ENCODE data around the gene PPP1R11. TPM values are rescaled to one million over a fixed set of nuclear protein-coding genes. Genes with fewer than 3 reads are reported as not detected.
"Not testable (repeated sequence)": the region's sequence is repeated elsewhere in the genome, so short reads cannot be mapped to it uniquely, and the experiment has no call there.

Gene PPP1R11, protein sequence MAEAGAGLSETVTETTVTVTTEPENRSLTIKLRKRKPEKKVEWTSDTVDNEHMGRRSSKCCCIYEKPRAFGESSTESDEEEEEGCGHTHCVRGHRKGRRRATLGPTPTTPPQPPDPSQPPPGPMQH
- total RNA-seq (2014; rRNA removed; shearing (Covaris generic)), result 43.5 and 43.9 TPM in 2 replicates

DNA sequence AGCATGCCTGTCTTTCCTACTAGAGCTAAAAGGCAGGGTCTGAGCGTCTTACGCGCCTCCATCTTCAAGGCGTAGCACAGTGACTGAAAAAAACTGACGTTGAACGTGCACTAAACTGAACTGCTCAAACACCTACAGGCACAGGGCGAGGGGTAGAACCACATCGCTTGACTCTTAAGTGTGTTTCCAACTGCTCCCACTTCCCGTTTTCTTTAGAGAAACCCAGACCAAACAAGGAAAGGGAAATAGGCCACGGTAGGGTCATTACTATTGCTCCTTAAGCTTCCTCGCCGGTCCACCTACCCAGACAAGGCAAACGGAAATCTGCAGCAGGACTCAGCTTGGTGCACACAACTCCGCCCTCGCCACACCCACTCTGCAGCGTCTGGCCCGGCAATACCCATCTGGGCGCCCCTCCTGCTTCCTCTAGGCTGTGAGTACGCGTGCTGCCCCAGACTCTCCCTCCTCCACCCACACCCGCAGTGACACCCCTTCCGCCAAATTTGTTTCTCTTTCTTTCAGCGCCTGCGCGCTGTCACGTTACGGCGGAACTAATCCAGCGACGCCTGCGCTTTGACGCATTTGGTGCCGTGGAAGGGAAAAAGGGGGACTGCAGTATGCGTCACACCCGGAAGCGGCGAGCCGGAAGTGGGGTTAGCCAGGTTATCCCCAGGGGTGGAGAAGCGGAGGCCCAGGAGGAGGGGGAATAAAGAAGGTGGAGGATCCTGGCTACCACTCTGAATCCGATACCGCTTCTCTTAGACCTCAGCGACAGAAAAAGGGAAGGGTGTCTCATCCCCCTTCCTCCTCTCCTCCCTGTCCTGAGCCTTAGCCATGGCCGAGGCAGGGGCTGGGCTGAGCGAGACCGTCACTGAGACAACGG lies at the start of gene PPP1R11:
Gene PPP1R11, plus strand, starts transcription at position 622 of the 883 bp plus-strand sequence. Its CDS starts 213 bp downstream, at position 835.
- Histone ChIP-seq H3K27me3 (no peaks in the 10 kb centered on the region), H3K4me3 (peak within 1 kb of the TSS; percentile 71), H3K27ac (peak within 1 kb of the TSS; percentile 71), H3K4me1 (peaks cover 4% of the 10 kb centered on the region), H3K9me3 (replicated peaks) (no peaks in the 10 kb centered on the region), H3K36me3 (no peaks in the 10 kb centered on the region)
- peak; percentile 98 for DNase-seq

DNA sequence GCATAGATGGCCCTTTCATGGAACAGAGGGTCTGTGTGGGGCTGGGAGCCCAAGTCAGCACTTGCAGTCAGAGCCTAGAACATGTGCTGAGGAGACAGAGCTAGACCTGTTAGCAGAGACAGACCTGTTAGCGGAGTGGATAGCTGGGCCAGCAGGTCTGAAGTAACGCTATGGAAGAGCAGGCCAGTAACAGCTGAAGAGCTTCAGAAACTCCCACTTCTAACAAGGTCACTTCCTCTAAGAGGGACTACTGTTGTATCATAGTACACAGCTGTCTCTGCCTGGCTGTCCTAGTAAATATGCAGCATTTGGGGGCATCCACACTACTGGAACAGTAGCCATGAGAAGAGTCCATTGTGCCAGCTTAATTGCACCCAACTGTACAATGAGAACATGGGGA lies 47.2 kb upstream of the PPP1R11 start:
- no peak overlapping the region for H3K4me3 ChIP-seq
- H3K27me3 ChIP-seq, result no peaks in the 10 kb centered on the region
- DNase-seq, result no peak
- H3K27ac ChIP-seq, result no peak overlapping the region
- no peaks in the 10 kb centered on the region for H3K36me3 ChIP-seq
- H3K9me3 ChIP-seq (replicated peaks), result no peaks in the 10 kb centered on the region
- H3K4me1 ChIP-seq, result no peaks in the 10 kb centered on the region

DNA sequence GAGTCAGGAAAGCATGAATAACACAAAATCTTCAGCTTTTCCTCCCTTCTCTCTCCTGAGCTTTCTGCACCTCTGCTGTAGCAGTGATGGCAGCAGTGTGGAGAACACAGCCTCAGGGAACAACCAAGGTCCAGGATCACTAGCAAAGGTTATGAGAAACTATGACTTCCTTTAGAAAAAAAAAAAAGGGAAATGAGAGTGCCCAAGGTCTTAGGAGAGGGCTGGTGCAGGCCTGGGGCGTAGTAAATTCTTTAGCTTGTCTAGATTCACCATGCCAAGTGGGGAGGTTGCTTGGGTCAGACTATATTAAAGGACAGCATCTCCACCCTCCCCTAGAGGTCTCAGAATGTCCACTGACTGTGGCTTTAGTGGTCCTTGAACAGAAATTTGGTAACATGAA lies 46.4 kb upstream of the PPP1R11 start:
- no peak overlapping the region for H3K4me3 ChIP-seq
- H3K4me1 ChIP-seq, result no peaks in the 10 kb centered on the region
- DNase-seq, result no peak
- no peak overlapping the region for H3K27ac ChIP-seq
- H3K36me3 ChIP-seq, result no peaks in the 10 kb centered on the region
- no peaks in the 10 kb centered on the region for H3K27me3 ChIP-seq
- H3K9me3 ChIP-seq (replicated peaks), result no peaks in the 10 kb centered on the region

DNA sequence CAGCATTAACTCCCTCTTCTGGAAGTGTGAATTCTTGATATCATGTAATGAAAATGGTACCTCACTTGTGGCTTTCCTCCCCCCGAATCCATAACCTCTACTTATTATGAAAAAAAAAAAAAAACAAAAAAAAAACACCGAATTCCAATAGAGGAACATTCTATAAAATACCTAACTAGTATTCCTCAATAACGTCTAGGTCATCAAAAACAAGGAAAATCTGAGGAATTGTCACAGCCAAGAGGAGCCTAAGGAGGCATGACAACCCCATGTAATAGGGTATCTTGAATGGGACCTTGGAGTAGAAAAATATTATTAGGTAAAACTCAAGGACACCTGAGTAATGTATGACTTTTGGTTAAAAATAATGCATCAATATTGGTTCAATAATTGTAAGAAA lies 44.8 kb upstream of the PPP1R11 start:
- no peaks in the 10 kb centered on the region for H3K9me3 ChIP-seq (replicated peaks)
- H3K27me3 ChIP-seq, result no peaks in the 10 kb centered on the region
- no peak overlapping the region for H3K27ac ChIP-seq
- H3K36me3 ChIP-seq, result no peaks in the 10 kb centered on the region
- H3K4me3 ChIP-seq, result no peak overlapping the region
- no peak for DNase-seq
- no peaks in the 10 kb centered on the region for H3K4me1 ChIP-seq

DNA sequence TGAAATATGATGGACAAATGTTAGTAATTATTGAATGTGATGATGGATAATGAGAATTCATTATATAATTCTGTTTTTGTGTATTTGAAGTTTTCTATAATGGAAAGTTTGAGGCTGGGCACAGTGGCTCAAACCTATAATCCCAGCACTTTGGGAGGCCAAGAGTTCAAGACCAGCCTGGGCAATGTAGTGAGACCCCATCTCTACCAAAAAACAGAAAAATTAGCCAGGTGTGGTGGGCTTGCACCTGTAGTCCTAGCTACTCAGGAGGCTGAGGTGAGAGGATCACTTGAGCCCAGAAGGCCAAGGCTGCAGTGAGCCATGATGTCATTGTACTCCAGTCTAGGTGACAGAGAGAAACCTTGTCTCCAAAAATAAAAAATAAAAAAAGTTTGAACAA lies 44.3 kb upstream of the PPP1R11 start:
- not testable (repeated sequence) for H3K27ac ChIP-seq; H3K4me3 ChIP-seq; H3K27me3 ChIP-seq; H3K9me3 ChIP-seq (replicated peaks); H3K36me3 ChIP-seq; DNase-seq; H3K4me1 ChIP-seq

DNA sequence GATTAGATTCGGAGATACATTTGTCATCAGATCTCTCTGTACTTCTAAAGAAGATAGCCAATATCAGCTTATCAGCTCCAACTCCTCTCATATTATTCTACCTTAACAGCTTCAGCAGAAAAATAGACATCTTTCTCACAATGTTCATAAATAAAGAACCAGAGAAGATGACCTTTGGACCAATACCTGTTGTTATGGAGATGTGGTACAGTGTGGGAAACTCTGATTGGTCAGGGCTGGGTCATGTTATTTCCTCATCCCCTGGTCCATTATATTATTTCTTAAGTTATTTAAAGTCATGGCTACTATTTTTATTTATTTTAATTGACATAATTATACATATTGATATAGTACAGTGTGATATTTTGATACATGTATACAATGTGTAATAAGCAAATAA lies 41.8 kb upstream of the PPP1R11 start:
- H3K36me3 ChIP-seq, result no peaks in the 10 kb centered on the region
- no peaks in the 10 kb centered on the region for H3K27me3 ChIP-seq
- no peaks in the 10 kb centered on the region for H3K9me3 ChIP-seq (replicated peaks)
- H3K4me1 ChIP-seq, result no peaks in the 10 kb centered on the region
- no peak for DNase-seq
- H3K4me3 ChIP-seq, result no peak overlapping the region
- H3K27ac ChIP-seq, result no peak overlapping the region

DNA sequence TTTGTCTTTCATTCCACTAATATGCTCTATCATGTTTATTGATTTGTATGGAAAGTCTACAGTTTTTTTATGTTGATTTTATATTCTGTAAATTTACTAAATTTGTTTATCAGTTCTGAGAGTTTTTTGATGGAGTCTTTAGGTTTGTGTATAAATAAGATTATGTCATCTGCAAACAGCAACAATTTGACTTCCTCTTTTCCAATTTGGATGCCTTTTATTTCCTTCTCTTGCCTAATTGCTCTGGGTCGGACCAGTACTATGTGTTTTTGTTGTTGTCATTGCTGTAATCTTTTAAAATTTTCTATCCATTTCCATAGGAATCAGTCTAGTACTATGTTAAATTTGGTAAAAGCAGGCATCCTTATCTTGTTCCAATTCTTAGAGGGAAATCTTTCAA lies 37.4 kb upstream of the PPP1R11 start:
- Histone ChIP-seq H3K4me1 (no peaks in the 10 kb centered on the region), H3K9me3 (replicated peaks) (no peaks in the 10 kb centered on the region), H3K27ac (no peak overlapping the region), H3K36me3 (no peaks in the 10 kb centered on the region), H3K4me3 (no peak overlapping the region), H3K27me3 (no peaks in the 10 kb centered on the region)
- no peak for DNase-seq

DNA sequence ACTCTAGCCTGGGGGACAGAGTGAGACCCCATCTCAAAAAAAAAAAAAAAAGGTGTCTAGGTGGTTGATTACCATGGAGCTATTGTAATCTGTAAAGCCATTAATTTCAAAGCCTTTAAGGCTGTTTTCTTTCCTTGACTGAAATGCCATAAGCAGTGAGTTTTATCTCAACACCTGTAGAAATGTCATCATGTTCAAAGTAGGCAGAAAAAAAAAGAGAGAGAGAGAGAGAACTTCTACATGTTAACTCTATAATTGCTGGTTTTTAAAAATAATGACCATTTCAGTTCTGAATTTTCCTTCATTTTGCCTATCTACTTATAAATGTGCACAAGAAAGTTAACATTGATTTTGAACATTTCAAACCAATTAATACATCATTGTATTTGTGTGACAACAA lies 35.6 kb upstream of the PPP1R11 start:
- Histone ChIP-seq H3K27me3 (no peaks in the 10 kb centered on the region), H3K36me3 (no peaks in the 10 kb centered on the region), H3K4me1 (no peaks in the 10 kb centered on the region), H3K9me3 (replicated peaks) (no peaks in the 10 kb centered on the region), H3K27ac (no peak overlapping the region), H3K4me3 (no peak overlapping the region)
- no peak for DNase-seq

DNA sequence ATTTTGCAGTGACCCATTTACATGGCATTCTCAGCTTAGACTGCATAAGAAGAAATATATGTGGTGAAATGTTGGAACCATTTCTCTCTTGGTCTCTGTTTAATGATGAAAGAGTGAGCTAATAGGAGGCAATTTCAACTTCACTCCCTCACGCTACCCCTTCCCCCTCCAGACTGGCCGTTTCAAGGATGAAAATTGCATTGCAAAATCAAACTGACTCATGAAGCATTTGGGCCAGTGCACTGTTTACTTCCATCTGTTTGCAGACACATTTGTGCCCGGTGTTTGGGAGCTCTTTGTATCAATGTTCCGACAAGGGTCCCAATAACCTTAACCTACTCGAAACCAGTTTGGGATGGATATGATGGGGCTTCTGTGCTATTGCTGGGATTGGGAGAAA lies 33.6 kb upstream of the PPP1R11 start:
- H3K9me3 ChIP-seq (replicated peaks); H3K4me1 ChIP-seq; H3K36me3 ChIP-seq; H3K27ac ChIP-seq; DNase-seq; H3K27me3 ChIP-seq; H3K4me3 ChIP-seq: not testable (repeated sequence)

DNA sequence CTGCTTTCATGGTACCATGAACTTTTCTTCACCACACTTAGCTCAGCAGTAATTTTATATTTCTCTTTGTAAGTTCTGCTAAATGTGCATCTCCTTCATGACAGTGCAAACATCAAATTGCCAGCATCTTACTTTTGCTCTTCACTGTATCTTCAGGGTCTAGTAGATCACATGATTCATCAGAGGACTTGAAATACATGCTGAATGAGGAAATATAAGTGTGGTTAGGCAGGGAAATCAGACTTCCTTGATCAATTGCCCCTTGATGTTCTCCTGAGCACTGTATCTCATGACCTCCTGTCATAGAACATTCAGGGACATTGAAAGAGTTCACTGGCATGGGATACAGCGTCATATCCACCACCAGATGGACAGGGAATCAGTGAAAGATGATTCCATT lies 31.2 kb upstream of the PPP1R11 start:
- Histone ChIP-seq H3K27ac (no peak overlapping the region), H3K4me1 (peaks cover 4% of the 10 kb centered on the region), H3K36me3 (no peaks in the 10 kb centered on the region), H3K9me3 (replicated peaks) (no peaks in the 10 kb centered on the region), H3K27me3 (no peaks in the 10 kb centered on the region), H3K4me3 (no peak overlapping the region)
- DNase-seq, result no peak

DNA sequence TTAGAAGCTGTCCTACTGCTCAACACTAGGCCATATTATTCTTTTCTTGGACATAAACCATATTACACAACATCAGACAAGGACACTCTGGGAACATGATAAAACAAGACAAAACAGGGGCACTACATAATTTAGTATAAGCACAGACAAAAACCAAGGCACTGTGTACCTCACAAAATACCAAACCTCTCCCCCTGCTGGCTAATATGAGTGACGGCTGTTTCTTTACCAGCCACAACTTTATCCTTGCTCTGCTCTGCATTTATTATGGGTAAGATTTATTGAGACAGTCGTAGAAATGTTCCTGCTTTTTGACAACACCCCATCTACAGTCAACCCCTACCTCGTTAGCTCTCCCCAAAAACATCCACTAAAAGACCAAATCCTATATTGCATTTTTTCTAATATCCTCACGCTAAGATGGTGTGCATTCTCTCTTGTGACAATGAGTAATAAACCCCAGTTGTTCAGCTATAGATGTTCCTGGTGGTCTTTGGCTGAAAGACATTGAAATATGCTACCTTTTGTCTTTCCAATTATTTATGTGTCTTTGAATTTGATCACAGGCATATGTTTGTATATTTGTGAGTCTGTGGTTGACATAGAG lies 29.7 kb upstream of the PPP1R11 start:
- H3K4me1 ChIP-seq, result peaks cover 19% of the 10 kb centered on the region
- H3K36me3 ChIP-seq, result no peaks in the 10 kb centered on the region
- peak in 1 of 2 experiments; percentile 13 for DNase-seq
- no peak overlapping the region for H3K4me3 ChIP-seq
- H3K9me3 ChIP-seq (replicated peaks), result no peaks in the 10 kb centered on the region
- H3K27me3 ChIP-seq, result no peaks in the 10 kb centered on the region
- H3K27ac ChIP-seq, result no peak overlapping the region

DNA sequence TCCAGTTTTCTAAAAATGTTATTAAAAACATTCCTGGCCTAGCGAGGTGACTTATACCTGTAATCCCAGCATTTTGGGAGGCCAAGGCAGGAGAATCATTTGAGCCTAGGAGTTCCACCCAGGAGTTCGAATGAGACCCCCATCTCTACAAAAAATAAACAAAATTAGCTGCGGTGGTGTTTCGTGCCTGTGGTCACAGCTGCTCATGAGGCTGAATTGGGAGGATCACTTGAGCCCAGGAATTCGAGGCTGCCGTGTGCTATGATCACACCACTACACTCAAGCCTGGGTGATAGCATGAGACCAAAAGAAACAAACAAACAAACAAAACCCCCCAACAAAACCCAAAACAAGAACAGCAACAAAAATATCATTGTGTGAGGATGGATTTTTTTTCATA lies 25.8 kb upstream of the PPP1R11 start:
- DNase-seq, result peak; percentile 69 to 80
- H3K9me3 ChIP-seq (replicated peaks), result no peaks in the 10 kb centered on the region

DNA sequence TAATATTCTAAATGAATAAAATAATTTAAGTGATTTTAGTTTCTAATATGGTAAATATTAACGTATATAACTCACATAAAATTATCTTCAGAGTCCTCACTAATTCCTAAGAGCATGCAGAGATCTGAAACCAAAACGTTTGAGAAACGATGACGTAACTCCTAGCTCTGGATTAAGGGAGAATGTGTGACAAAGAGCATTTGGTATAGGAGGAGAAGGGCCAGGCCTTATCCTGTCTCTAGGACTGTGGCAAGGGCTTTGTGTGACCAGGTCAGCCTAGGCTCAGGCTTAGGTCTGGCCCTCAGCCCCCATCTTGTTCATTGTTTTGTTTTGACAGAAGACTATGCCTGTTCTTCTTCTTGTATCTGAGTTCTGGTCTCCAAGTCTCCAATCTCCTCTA lies 25.2 kb upstream of the PPP1R11 start:
- Histone ChIP-seq H3K9me3 (replicated peaks) (no peaks in the 10 kb centered on the region), H3K4me3 (no peak overlapping the region), H3K4me1 (peaks cover 51% of the 10 kb centered on the region), H3K36me3 (no peaks in the 10 kb centered on the region), H3K27ac (peak overlapping the region; percentile 95), H3K27me3 (no peaks in the 10 kb centered on the region)
- peak; percentile 71 to 87 for DNase-seq

More for the DNA sequence above, 25.8 kb upstream of the PPP1R11 start:
- Histone ChIP-seq H3K36me3 (no peaks in the 10 kb centered on the region), H3K4me3 (no peak overlapping the region), H3K27ac (peak overlapping the region; percentile 95), H3K27me3 (no peaks in the 10 kb centered on the region), H3K4me1 (peaks cover 51% of the 10 kb centered on the region)

DNA sequence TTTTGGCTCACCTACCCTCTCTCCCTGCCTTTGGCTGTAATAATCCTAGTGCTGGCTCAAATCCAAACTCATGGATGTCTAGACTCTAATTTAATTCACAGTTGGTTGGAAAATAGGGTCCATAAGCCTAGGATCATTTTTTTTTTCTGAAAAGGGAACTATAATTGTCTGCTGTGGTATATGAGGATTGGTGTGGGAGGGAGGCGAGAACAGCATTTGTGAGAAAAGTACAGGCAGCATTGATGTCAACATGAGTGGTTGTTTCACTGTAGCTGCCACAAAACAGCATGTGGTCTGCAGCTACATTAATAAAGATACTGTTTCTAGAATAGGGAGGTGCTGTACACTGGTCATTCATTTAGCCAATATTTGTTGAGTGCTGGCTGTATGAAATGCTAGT lies 24.5 kb upstream of the PPP1R11 start:
- H3K4me1 ChIP-seq, result peaks cover 51% of the 10 kb centered on the region
- peak; percentile 12 to 62 for DNase-seq
- H3K27me3 ChIP-seq, result no peaks in the 10 kb centered on the region
- no peaks in the 10 kb centered on the region for H3K9me3 ChIP-seq (replicated peaks)
- no peak overlapping the region for H3K4me3 ChIP-seq
- peak overlapping the region; percentile 95 for H3K27ac ChIP-seq
- H3K36me3 ChIP-seq, result no peaks in the 10 kb centered on the region

DNA sequence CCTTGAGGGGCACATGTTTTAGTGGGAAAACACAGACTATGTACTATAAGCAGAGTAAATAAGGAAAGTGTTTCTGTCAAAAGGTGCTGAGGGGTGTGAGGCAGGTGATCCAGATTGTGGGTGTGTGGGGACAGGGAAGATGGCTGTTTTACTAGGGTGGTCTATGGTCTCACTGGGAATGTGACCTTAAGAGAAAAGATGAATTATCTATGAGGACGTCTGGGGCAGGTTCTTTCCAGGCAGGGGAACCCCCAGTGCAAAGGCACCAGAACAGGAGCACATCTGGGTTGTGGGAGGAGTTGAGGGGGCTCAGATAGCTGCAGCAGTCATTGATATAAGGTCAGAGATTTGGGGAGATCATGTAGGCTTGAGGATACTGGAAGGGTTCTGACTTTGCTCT lies 24.1 kb upstream of the PPP1R11 start:
- Histone ChIP-seq H3K27ac (peak overlapping the region; percentile 95), H3K27me3 (no peaks in the 10 kb centered on the region), H3K4me1 (peaks cover 51% of the 10 kb centered on the region), H3K9me3 (replicated peaks) (no peaks in the 10 kb centered on the region), H3K36me3 (no peaks in the 10 kb centered on the region), H3K4me3 (no peak overlapping the region)
- DNase-seq, result peak in 1 of 2 experiments; percentile 14

All from SJCRH30 (cell line).